ENCODE data around the gene FUT2.

GRCh38 chr19:48664476-48664875, 31.3 kb upstream of the FUT2 start:
- TF ChIP-seq POLR2AphosphoS5 (IDR thresholded peaks at IDR 0.05; ENCODE audit: borderline replicate concordance, low read depth, low read length) (no peak), EZH2 (IDR thresholded peaks at IDR 0.05) (no peak)

All from SK-N-MC (cell line).